K562 (cell line): ENCODE results near the gene ATP2A3. TPM values are rescaled to one million over a fixed set of nuclear protein-coding genes. Genes with fewer than 3 reads are reported as not detected.

Source experiments
- ATAC-seq: fragments of 200-7000 bp; cut with Tn5 transposase; 3 replicates; pipeline ENCODE4 v1.9.1; 2020; ENCODE audit warnings: moderate library complexity
- BruUV-seq: library from RNA; stranded (reverse); fragments of 400-500 nt; replicated peaks from 2 replicates; lab custom pipeline; 2021; lab: Mats Ljungman, UMichigan
- CTCF ChIA-PET: fragments of 300-600 bp; formaldehyde crosslinking; extraction: SDS; loops from one replicate; lab custom pipeline; 2021; ENCODE audit warnings: low intra/inter-chr PET ratio; lab: Yijun Ruan, JAX
- POLR2A ChIA-PET: fragments of 300-600, 350-650 bp; sonication (Branson Sonifier 250); formaldehyde crosslinking; extraction: SDS; loops from one replicate; lab custom pipeline; 2021; ENCODE audit warnings: antibody characterized with exemption, inconsistent platforms; lab: Yijun Ruan, JAX
- DNase-seq, 4 experiments: peaks; one replicate each; pipeline versions ENCODE4 v3.0.0 to v3.0.0-alpha.2; 2011 to 2018; ENCODE audit warnings: low spot score in 3 of 4, mixed read lengths in 3 of 4; ENCODE audit errors: extremely low read depth in 1 of 4
- FAIRE-seq: peaks from 2 replicates; lab custom pipeline; 2011; peaks lifted over from hg19 to GRCh38; lab: Jason Lieb, UNC
- H2AFZ ChIP-seq: 2 replicates; pipeline ENCODE4 v1.6.0; 2011; ENCODE audit warnings: low read depth, low read length, control low read depth, inconsistent platforms
- H3K27ac ChIP-seq: fragments of 200-600 bp; 3 replicates; pipeline ENCODE4 v1.8.0; 2011; ENCODE audit warnings: low read depth, mild to moderate bottlenecking, control low read depth, inconsistent platforms, low read length, moderate library complexity, mixed read lengths; ENCODE audit errors: extremely low read depth
- H3K27me3 ChIP-seq, 2 experiments: fragments of 300-600 bp in 1 of 2; 2 replicates in 1 of 2; 3 replicates in 1 of 2; pipeline versions ENCODE4 v1.6.0 to v1.8.0; 2011; ENCODE audit warnings: inconsistent platforms in 2 of 2, low read length in 2 of 2, mild to moderate bottlenecking in 1 of 2, mixed read lengths in 1 of 2, moderate library complexity in 1 of 2; ENCODE audit not compliant: control insufficient read depth in 2 of 2, insufficient read depth in 2 of 2
- H3K36me3 ChIP-seq: fragments of 300-600 bp; 3 replicates; pipeline ENCODE4 v1.8.0; 2011; ENCODE audit warnings: mild to moderate bottlenecking, low read length, inconsistent platforms; ENCODE audit not compliant: control insufficient read depth, insufficient read depth
- H3K4me1 ChIP-seq, 2 experiments: fragments of 200-600 bp in 1 of 2; replicated peaks in 1 of 2; 2 replicates in 1 of 2; 3 replicates in 1 of 2; pipeline versions ENCODE4 v1.5.1 to v1.8.0; 2011; ENCODE audit warnings: inconsistent platforms in 2 of 2, low read length in 2 of 2, mild to moderate bottlenecking in 1 of 2, mixed read lengths in 1 of 2, moderate library complexity in 1 of 2; ENCODE audit not compliant: control insufficient read depth in 2 of 2, insufficient read depth in 2 of 2
- H3K4me2 ChIP-seq: 2 replicates; pipeline ENCODE4 v1.6.1; 2011; ENCODE audit warnings: low read length, control low read depth, inconsistent platforms, mixed read lengths; ENCODE audit not compliant: insufficient read depth
- H3K4me3 ChIP-seq: fragments of 200-600 bp; sonication (generic), shearing (Covaris generic); 2 replicates; pipeline ENCODE4 v1.5.1; 2016; ENCODE audit warnings: control low read depth, inconsistent platforms
- H3K79me2 ChIP-seq: fragments of 200-600 bp; 3 replicates; pipeline ENCODE4 v1.8.0; 2011; ENCODE audit warnings: low read length, inconsistent platforms; ENCODE audit not compliant: control insufficient read depth, insufficient read depth
- H3K9ac ChIP-seq, 2 experiments: 2 replicates each; pipeline versions ENCODE4 v1.6.0 to v1.6.1; 2011; ENCODE audit warnings: low read depth in 2 of 2, low read length in 2 of 2, control low read depth in 1 of 2, inconsistent platforms in 1 of 2, mild to moderate bottlenecking in 1 of 2, mixed read lengths in 1 of 2; ENCODE audit not compliant: insufficient read depth in 1 of 2
- H3K9me1 ChIP-seq: one replicate; pipeline ENCODE4 v1.6.0; 2011; ENCODE audit warnings: inconsistent platforms, mild to moderate bottlenecking, low read length, moderate library complexity; ENCODE audit not compliant: control insufficient read depth, insufficient read depth
- H3K9me3 ChIP-seq: replicated peaks from 2 replicates; pipeline ENCODE4 v1.5.1; 2011; ENCODE audit warnings: low read depth, low read length, inconsistent platforms; ENCODE audit not compliant: control insufficient read depth, insufficient read depth
- H4K20me1 ChIP-seq: replicated peaks from 2 replicates; pipeline ENCODE4 v1.6.1; 2011; ENCODE audit warnings: low read length, inconsistent platforms, mixed read lengths; ENCODE audit not compliant: control insufficient read depth, insufficient read depth
- FUS ChIP-seq: fragments of 200-400 bp; formaldehyde crosslinking; optimal IDR thresholded peaks from 2 replicates; pipeline ENCODE3; 2017; ENCODE audit warnings: low read depth, low read length
- LEF1 ChIP-seq: fragments of 450-650 bp; IDR thresholded peaks from 2 replicates; pipeline ENCODE4 v1.6.1; 2016; ENCODE audit warnings: mild to moderate bottlenecking
- NFXL1 ChIP-seq: fragments of 450-650 bp; formaldehyde crosslinking; IDR thresholded peaks from 2 replicates; pipeline ENCODE4 v1.4.0; 2021; ENCODE audit warnings: mild to moderate bottlenecking
- TBP ChIP-seq: optimal IDR thresholded peaks from 2 replicates; pipeline ENCODE3; 2011; ENCODE audit warnings: low read depth, low read length, improper control_type of control experiment
- ZNF785 ChIP-seq: fragments of 250-450 bp; sonication (Bioruptor Pico); IDR thresholded peaks from 2 replicates; pipeline ENCODE4 v1.4.0; 2020; ENCODE audit warnings: mild to moderate bottlenecking
- WGBS: fragments of 100-300 bp; shearing (Covaris generic); methylation state at CpG from one replicate; pipeline ENCODE4 v1.1.6; 2016; ENCODE audit warnings: low coverage, mixed read lengths; ENCODE audit not compliant: insufficient coverage; ENCODE audit errors: missing lambda C conversion rate; 5-methylcytosine and 5-hydroxymethylcytosine counted together
- in situ Hi-C: fragments of 300-500 bp; cut with MboI; formaldehyde crosslinking; loops from 4 replicates; pipeline ENCODE4 v1.15.0; 2018; ENCODE audit warnings: inconsistent platforms, mixed read lengths
- intact Hi-C: fragments of 100-400 bp; cut with micrococcal nuclease; formaldehyde crosslinking; loops from 2 replicates; pipeline ENCODE4 v1.14.2; 2022
- polyA plus RNA-seq, 8 experiments: library from polyadenylated mRNA; depleted of rRNA in 4 of 8; stranded (reverse) in 5 of 8; unstranded in 3 of 8; fragments of >200 nt; fragmentation: Nextera tagmentation in 2 of 8; fragmentation: Illumina TruSeq in 1 of 8; extraction: Ambion mirVana in 2 of 8; extraction: Trizol in 1 of 8; gene quantifications; 2 replicates each; pipeline versions ENCODE4 v1.2.1 to v1.2.3, GENCODE V29; 2011 to 2014; ENCODE audit warnings: inconsistent platforms in 1 of 8, missing spikeins in 1 of 8
- total RNA-seq, 7 experiments: library from RNA; depleted of rRNA in 6 of 7; stranded (reverse); fragments of >200 nt in 6 of 7; fragmentation: Illumina TruSeq in 2 of 7; extraction: Trizol in 2 of 7; gene quantifications; 2 replicates each; pipeline versions ENCODE4 v1.2.1 to v1.2.3, GENCODE V29; 2011 to 2021; ENCODE audit warnings: low replicate concordance in 1 of 7
- TF ChIP-seq, protein P1 (sequence below): IDR thresholded peaks from 2 replicates; pipeline ENCODE4 v1.6.1; 2011; ENCODE audit warnings: borderline replicate concordance, low read depth, mild to moderate bottlenecking, moderate library complexity, low read length; ENCODE audit not compliant: insufficient read depth, poor library complexity, severe bottlenecking
- TF ChIP-seq, protein P2 (sequence below): fragments of 450-650 bp; formaldehyde crosslinking; conservative IDR thresholded peaks from 2 replicates; pipeline ENCODE4 v1.4.0; 2022; ENCODE audit warnings: mild to moderate bottlenecking, missing genetic modification characterization
- TF ChIP-seq, protein P3 (sequence below): sonication (generic); formaldehyde crosslinking; IDR thresholded peaks from 2 replicates; pipeline ENCODE4 v1.8.1; 2023; ENCODE audit warnings: mild to moderate bottlenecking, missing genetic modification reagents, moderate library complexity
- TF ChIP-seq, protein P4 (sequence below): fragments of 450-650 bp; formaldehyde crosslinking; IDR thresholded peaks from 2 replicates; pipeline ENCODE4 v1.4.0; 2022; ENCODE audit warnings: missing genetic modification characterization
- TF ChIP-seq, protein P5 (sequence below), 2 experiments: fragments of 450-650 bp; conservative IDR thresholded peaks; 2 replicates each; pipeline ENCODE4 v1.6.1; 2017; ENCODE audit warnings: mild to moderate bottlenecking in 2 of 2, moderate library complexity in 2 of 2

Gene ATP2A3
- total and polyA plus RNA-seq, 9 of the 15 experiments (the other 6 are each of a cell fraction or from before 2014, with no cell fraction given) = 0.65 to 103 (median 31.3) TPM

GRCh38 chr17:3935140-3935542 is 29.1 kb downstream of the ATP2A3 start (continued):
- TF ChIP-seq, protein P1, sequence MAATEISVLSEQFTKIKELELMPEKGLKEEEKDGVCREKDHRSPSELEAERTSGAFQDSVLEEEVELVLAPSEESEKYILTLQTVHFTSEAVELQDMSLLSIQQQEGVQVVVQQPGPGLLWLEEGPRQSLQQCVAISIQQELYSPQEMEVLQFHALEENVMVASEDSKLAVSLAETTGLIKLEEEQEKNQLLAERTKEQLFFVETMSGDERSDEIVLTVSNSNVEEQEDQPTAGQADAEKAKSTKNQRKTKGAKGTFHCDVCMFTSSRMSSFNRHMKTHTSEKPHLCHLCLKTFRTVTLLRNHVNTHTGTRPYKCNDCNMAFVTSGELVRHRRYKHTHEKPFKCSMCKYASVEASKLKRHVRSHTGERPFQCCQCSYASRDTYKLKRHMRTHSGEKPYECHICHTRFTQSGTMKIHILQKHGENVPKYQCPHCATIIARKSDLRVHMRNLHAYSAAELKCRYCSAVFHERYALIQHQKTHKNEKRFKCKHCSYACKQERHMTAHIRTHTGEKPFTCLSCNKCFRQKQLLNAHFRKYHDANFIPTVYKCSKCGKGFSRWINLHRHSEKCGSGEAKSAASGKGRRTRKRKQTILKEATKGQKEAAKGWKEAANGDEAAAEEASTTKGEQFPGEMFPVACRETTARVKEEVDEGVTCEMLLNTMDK = peak; percentile 36

DNA sequence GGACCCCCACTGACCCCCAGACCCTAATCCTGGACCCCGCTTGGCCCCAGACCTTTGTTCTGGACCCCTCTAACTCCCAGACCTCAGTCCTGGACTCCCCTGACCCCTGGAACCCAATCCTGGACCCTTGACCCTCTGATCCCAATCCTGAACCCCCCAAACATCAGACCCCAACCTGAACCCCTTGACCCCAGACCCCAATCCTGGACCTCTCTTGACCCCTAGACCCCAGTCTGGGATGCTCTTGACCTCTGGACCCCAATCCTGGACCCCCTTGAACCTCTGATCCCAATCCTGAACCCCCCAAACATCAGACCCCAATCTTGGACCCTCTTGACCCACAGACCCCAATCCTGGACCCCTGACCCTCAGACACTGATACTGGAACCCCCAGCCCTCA is 34.5 kb downstream of the ATP2A3 start:
- Histone ChIP-seq H3K9me1 (no peaks in the 10 kb centered on the region), H3K4me1 (peaks cover 2 to 24% of the 10 kb centered on the region in 2 experiments; a peak in 2 of 5 replicates), H3K9ac (no peak overlapping the region), H3K27ac (no peak overlapping the region), H4K20me1 (no peaks in the 10 kb centered on the region), H3K36me3 (peaks cover 37% of the 10 kb centered on the region; the same call in 2 of the 3 replicates), H3K4me3 (no peak overlapping the region), H3K27me3 (no peaks in the 10 kb centered on the region), H3K4me2 (no peak overlapping the region), H2AFZ (no peak overlapping the region), H3K9me3 (no peaks in the 10 kb centered on the region), H3K79me2 (no peaks in the 10 kb centered on the region)
- intact Hi-C loops = no loop called here
- no TSS peak for BruUV-seq
- no peak for FAIRE-seq
- ChIA-PET POLR2A (interaction anchor here (0.6 kb wide), 1 partner anchor 63 kb away, joined by 3 read pairs; no protein-coding TSS in a partner anchor), CTCF (no interaction called here)
- in situ Hi-C loops = no loop called here
- no peak for DNase-seq
- TF ChIP-seq TBP = no peak
- no peak for TF ChIP-seq ZNF785 (CRISPR knock-in tag)
- TF ChIP-seq, protein P2, sequence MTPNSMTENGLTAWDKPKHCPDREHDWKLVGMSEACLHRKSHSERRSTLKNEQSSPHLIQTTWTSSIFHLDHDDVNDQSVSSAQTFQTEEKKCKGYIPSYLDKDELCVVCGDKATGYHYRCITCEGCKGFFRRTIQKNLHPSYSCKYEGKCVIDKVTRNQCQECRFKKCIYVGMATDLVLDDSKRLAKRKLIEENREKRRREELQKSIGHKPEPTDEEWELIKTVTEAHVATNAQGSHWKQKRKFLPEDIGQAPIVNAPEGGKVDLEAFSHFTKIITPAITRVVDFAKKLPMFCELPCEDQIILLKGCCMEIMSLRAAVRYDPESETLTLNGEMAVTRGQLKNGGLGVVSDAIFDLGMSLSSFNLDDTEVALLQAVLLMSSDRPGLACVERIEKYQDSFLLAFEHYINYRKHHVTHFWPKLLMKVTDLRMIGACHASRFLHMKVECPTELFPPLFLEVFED (CRISPR knock-in tag) = 0 out of 2 replicates have a peak, but pooled peaks have one; percentile 5
- TF ChIP-seq, protein P3, sequence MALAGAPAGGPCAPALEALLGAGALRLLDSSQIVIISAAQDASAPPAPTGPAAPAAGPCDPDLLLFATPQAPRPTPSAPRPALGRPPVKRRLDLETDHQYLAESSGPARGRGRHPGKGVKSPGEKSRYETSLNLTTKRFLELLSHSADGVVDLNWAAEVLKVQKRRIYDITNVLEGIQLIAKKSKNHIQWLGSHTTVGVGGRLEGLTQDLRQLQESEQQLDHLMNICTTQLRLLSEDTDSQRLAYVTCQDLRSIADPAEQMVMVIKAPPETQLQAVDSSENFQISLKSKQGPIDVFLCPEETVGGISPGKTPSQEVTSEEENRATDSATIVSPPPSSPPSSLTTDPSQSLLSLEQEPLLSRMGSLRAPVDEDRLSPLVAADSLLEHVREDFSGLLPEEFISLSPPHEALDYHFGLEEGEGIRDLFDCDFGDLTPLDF = no peak
- no peak for TF ChIP-seq LEF1
- TF ChIP-seq, protein P4, sequence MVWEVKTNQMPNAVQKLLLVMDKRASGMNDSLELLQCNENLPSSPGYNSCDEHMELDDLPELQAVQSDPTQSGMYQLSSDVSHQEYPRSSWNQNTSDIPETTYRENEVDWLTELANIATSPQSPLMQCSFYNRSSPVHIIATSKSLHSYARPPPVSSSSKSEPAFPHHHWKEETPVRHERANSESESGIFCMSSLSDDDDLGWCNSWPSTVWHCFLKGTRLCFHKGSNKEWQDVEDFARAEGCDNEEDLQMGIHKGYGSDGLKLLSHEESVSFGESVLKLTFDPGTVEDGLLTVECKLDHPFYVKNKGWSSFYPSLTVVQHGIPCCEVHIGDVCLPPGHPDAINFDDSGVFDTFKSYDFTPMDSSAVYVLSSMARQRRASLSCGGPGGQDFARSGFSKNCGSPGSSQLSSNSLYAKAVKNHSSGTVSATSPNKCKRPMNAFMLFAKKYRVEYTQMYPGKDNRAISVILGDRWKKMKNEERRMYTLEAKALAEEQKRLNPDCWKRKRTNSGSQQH = peak; percentile 10; the same call in 1 of the 2 replicates
- TF ChIP-seq NFXL1 = 0 out of 2 replicates have a peak, but pooled peaks have one; percentile 1
- TF ChIP-seq FUS = no peak
- TF ChIP-seq, protein P5, sequence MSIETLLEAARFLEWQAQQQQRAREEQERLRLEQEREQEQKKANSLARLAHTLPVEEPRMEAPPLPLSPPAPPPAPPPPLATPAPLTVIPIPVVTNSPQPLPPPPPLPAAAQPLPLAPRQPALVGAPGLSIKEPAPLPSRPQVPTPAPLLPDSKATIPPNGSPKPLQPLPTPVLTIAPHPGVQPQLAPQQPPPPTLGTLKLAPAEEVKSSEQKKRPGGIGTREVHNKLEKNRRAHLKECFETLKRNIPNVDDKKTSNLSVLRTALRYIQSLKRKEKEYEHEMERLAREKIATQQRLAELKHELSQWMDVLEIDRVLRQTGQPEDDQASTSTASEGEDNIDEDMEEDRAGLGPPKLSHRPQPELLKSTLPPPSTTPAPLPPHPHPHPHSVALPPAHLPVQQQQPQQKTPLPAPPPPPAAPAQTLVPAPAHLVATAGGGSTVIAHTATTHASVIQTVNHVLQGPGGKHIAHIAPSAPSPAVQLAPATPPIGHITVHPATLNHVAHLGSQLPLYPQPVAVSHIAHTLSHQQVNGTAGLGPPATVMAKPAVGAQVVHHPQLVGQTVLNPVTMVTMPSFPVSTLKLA (conservative IDR thresholded peaks at IDR 0.05) = no peak
- no CpG with 5 or more reads among the region's 1 CpG for WGBS
- ATAC-seq = no peak
